ENCODE measurements around the gene TRPV6. TPM values are rescaled to one million over a fixed set of nuclear protein-coding genes. Genes with fewer than 3 reads are reported as not detected.

Gene TRPV6
- polyA plus RNA-seq, 3 donors, result 11.2 to 16.9 (median 14.1) TPM

DNA sequence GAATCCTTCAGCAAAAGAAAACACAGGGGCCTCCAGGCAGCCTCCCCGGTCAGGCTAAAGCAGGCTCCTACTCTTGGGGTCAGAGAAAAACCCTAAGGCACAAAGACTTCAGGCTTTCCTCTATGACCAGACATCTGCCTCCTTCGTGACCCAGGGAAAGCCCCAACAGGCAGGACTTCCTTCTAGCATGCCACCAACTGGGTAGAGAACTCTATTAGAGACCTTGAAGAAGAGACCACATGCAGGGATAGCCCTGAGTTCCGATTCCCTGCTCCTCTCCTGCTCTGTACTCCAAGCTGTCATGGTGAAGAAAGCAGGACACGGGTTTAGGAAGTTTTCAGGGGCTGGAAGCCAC, 1.3 kb downstream of the TRPV6 start:
- DNase-seq, result no peak

DNA sequence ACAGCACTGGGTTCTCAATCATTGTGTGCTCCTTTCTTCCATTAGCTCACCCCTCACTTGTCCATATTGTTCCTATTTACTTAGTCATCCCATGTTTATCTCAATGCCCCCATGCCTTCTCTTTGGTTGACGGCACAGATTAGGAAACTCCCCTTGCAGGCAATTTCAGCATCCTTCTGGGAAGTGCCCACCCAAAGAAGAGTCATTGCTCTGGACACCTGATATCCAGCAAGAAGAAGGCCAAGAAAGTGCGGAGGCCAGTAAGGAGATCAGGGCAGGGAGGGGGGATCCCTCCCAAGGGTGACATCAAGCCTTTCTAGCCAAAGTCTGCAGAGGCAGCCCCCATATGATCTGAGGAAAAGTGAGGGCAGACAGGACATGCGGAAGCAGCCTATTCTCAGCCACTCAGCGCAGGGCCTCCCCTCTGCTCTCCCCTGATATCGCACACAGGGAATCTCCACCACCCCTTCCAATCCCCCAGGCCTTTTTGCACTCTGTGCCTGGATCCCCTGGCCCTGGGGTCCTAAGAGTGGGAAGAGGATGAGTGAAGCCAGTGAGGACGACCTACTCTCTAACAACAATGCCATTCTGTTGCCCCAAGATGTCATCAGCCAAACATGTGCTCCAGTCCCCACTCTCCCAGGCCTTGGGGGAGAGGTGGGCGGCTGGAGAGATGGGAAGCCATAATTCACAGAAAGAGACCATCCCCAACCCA, 1.8 kb downstream of the TRPV6 start:
- no peak for DNase-seq

DNA sequence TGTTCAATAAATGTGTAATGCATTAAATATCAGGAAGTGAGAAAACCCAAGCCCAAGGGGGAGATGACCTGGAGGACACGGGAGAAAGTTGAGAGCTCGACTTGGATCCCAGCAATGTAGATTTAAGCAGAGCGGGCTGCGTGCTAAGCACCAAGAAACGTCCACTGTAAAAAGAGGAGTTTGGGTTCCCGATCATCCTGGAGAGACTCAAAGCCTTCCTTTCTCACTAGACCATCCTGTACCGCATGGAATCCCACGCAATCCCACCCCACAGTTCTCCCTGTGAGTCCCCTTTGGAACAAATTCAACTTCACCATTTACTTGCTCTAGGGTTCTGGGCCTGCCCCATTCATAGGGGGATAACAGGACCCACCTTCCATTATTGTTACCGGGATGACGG, 2.4 kb downstream of the TRPV6 start:
- DNase-seq, result no peak

DNA sequence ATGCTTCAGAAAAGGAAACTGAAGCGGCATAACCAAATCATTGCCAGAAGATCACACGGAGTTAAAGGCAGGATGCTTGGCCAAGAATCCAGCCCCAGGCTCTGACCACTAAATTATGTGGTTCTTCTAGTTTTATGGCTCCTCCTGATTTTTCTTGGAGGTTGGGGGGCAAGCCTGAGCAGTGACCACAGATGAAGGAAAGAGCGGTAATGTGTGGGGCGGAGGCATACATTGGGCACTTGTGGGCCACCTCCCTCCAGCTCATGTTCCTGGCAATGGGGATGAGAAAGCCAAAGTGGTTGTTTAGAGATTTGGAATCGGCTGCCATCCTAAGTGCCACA, 3.2 kb downstream of the TRPV6 start:
- no peak for DNase-seq

DNA sequence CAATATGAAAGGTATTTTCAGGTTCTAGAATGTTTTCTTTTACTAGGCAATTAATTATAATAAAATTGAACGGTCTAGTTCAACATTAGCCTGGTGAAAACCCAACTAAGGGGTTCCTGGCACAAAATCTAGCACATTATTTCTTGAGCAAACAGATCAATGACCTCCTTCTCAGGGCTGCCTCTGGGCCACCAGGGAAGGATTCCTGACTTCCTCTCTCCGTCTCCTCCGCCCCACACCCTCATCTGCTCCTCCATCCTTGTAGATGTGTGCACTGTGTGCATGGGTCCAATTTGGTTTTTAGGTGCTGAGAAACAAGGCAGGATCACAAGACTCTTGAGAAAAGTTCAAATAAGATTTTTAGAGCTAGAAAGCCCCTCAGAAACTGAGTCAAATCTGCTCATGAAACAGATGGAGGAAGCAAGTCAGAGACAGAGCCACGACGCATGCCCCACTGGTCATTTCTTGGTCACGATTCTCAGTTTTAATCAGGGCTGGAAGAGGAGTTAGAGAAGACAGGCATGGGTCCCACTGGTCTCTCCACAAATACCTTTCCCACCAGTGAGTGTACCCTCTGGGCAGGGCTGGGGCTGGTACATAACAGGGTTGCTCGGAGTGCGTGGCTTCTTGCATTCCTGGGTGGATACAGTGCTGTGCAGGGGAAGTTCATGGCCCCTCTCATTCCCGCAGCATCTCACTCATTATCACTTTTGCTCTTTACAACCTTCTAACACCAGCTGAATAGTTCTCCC, 3.8 kb downstream of the TRPV6 start:
- no peak for DNase-seq

DNA sequence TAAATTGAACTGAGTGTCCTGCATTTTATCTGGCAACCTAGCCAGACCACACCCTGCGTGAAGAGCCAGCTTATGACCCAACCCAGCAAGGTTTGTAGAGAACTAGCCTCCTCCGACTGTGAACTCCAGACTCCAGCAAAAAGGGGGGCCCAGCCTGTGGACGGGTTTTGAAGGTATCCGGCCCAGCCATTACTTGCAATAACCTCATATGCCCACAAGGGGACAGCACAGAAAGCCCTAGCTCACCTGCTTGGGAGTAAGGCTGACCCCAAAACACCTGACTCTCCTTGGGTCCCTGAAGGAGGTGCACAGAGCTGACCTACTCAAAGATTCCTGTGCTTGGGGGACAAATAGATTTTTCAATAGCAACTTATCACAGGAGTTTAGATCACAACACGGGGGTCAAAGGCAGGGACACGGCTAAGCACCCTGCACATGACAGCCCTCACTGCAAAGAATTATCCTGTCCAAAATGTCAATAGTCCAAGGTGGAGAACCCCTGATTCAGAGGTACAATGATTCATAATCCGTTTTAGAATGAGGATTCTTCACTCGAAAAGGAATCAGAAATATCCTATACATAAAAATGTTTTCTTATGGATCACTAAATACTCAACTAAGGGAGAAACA, 4.6 kb downstream of the TRPV6 start:
- DNase-seq, result no peak

DNA sequence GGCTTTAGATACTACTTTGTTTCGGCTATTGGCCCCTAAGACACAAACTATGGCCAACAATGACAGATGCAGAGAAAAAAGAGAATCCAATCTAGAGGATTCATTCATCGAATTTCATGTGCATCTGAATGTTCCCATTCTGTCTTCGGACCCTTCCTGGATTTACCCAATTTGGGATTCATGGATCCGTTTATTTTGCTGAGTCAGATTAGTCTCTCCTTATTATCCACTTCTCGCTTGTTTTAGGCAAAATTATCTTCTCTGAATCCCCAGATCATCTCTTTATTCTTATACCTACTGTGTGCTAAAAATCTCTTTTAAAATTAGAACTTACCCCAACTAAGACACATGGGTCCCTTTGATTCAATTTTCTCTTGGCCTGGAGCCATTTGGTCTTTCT, 6.5 kb downstream of the TRPV6 start:
- DNase-seq, result no peak

DNA sequence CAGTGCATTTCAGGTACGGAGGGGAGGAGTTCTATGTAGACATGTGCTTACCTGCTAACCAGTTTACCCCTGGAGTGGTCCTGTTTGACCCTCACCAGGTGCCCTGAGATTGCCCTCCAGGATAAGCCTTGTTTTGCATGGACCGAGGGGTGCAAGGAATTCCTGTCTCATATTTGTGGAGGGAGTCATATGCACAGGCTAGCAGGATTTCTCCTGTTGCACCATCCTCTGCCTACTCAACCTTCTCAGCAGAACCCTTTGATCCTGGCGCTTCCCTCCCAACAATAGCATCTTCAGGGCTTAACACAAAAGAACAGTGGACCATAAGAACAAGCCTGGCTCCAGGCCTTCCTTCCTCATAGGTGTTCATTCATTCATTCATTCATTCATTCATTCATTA, 7.2 kb downstream of the TRPV6 start:
- no peak for DNase-seq

DNA sequence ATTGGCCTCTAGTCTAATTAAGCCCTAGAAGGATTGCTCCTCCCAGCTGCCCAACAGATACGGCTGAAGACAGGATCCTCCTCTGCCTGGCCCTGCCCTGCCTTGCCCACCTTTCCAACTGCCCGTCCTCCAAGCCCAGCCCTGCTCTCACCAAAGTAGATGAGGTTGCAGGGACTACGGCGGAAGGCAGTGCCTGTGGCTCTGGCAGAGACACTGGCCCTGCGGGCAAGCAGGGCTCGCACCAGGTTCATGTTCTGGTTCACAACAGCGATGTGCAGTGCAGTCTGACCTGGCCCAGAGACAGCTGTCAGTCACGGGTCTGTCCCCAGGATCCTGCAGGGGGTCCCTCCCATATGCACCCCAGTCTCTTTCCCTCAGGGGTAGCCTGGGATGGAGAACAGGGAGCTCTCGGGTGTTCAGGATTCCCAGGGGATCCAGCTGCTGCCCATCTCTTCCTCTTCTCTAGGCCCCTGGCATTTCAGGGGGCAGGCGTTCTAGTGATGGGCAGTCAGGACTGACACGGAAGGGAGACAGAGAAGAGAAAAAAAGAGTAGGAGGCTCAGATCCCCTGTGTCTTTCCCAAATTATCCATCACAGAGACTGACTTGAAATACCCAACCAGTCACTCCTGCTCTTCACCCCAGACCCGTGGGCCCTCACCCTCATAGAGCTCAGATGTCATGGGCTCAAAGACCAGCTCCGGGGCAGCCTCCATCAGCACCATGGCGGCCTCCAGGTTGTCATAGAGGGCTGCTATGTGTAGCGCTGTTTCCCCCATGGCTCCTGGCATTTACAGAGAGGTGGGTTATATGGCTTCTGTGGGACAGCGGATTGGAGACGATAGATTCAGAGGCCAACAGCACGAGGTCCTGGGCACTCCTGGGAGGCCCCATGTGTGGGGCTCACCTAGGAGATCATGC, 8.3 kb downstream of the TRPV6 start:
- DNase-seq, result no peak

DNA sequence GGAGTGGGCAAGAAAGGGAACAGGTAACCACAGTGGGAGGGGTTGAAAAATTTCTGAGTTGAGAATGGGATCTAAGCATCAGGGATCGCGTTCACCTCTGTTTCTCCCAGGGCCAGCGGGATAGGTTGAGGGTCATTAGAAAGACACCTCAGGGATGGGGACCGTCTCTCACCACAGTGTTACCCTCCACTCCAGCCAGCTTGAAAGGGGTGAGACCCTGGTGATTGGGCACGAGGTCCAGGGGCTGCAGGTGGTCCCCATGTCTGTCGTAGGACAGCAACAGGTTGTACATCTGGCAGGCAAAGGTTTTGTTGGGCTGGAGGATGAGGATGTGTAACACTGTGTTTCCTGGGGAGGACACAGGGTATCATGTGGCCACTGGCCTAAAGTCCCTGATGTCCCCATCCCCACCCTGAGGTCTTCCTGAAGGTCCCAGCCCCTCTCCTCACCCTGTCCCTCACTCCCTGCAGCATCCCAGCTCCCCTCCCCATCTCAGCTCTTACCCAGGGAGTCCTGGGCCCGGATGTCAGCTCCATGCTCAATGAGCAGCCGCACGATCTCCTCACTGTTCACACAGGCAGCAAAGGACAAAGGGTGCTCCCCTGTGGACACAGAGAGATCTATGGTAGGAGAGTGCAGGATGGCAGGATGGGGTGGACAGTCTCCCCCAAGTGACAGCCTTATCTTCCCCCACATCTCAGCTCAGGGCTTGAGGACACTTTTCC, 9.1 kb downstream of the TRPV6 start:
- no peak for DNase-seq

DNA sequence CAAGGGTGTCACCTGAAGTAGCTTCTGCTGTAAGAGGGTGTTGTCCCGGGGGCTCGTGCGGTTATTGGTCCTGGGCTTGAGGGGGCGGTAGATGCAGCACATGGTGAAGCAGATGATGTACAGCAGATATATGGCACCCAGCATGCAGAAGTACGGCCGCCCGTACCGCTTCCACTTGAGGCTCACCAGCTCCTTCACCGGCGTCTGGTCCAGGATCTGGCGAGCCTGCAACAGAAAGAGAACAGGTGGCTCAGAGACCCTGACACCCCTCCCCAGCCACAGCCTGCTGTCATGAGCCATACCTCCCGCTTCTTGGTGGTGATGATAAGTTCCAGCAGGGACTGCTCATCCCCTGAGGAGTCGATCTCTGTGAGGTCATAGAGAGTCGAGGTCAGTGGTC, 10.1 kb downstream of the TRPV6 start:
- no peak for DNase-seq

DNA sequence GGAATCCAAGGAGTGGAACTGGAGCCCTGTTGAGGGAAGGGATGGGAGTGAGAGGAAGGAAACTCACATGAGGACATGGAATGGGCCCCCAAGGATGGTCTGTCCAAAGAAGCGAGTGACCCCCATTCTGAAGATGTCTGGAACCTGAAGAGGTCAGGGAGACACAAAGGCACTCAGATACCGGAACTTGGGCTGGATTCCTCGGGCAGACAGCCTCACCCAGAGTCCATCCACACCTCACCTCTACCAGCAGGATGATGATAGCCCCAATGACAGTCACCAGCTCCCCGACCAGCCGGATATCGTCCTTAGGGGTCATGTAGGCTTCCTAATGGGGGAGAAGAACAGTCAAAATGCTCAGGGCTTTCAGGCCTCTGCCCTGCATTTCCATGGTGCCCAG, 10.7 kb downstream of the TRPV6 start:
- DNase-seq, result no peak

DNA sequence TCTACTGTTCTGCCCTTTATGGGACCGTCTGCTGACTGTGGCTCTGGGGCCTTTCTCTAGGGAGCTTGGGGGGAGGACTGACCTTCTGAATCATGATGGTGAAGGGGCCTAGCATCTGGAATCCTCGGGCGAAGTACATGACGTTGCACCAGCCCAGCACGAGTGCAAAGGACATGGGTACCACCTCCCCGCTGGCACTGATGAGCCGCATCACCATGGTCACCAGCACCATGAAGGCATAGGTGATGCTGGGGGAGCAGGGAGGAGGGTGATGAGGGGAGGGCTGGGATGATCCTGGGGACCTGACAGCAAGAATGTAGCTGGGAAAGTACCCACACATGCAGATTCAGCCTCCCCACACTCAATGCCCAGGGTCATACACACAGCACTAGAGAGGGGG, 11.1 kb downstream of the TRPV6 start:
- DNase-seq, result no peak

DNA sequence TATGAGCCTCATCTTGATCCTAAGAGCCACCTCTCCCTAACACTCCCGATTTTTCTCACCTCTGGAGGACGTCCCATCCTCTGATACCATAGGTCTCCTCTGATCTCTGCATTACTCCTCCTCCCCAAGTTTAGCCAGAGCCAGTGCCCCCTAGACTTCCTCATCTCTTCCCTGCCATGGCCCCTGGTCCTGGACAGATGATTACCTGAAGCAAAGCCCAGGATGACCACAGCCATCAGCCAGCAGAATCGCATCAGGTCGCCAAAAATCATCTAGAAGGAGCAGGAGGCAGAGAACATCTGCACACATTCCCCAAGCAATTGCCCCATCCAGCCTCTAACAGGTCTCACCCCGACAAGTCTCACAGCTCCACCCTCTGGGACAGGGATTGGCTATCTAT, 11.7 kb downstream of the TRPV6 start:
- no peak for DNase-seq

DNA sequence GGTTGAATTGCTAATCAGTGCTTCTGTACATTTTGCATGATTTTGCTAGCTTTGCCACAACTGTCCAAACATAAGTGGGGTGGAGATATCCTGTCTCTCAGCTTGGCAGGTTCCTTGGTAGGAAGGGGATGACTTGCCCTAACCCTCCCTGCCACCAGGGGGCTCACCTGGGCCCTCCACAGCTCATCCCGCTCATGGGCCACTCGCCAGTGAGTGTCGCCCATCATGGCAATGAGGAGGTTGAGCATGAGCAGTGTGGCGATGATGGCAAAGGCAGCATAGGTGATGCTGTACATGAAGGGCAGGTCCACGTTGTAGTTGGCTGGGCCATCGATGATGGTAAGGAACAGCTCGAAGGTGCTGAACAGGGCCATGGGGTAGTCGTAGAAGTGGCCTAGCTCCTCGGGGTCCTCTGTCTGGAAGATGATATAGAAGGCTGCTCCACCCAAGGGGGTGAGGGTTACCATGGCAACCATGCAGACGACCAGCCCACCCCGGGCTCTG, 12.2 kb downstream of the TRPV6 start:
- DNase-seq, result no peak

DNA sequence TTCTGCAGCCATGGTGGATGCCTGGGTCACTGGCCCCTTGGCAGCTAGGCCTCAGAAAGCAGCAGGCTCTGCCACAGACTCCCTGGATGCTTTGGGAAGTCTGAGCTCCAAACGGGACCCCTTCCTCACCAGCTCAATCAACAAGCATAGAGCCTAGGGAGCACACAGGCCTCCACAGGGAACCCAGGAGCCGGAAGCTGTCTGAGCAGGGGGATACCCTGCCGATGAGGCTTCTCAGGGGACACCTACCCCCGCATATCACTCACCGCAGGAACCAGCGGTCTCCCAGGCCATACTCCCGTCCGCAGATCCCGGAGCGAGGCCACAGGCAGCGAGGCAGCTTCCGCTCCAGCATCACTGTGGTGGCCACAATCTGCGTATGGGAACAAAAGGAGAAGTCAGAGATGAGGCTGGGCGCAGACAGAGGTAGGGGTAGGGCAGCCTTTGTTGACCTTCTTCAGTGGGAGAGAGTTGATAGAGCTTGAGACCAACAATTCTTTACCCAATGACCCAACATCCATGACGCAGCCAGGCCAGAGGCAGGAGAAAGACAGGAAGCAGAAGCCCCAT, 13.4 kb downstream of the TRPV6 start:
- DNase-seq, result no peak

DNA sequence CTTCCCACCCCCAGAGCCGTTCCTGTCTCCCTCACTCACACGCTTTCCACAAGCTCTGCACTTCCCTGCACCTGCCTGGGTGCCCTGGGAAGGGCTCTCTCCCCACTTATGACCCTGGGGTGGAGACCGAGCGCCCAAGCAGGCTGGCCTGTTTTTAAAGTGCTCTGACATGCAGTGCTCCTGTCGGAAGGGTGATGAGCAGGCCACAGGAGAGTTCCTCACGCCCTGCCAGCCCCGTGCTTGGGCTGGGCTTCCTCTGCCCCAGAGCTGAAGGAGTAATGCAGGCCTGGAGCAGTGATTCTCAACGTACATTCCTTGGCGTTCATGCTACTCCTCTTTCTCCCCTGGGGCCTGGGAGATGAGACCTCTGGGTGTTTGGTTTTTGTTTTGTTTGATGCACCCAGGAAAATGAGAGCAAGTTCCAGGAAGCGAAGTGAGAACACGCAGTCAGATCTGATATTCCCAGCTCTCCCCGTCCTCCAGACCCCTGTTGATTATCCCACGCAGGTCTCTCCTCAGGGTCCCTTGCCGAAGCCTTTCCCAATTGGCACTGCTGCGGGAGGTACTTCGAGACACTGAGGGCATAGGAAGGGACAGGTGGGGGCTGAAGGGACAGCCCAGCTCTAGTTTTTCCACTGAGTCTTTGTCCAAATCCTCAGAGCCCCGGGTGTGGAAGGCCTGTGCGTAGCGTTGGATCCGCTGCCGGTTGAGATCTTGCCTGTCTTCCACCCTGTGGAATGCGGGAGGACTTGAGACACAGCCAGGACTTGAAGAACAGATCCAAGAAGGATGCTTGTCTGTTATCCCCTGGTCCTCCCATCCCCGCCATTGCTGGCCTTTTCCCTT, 14.1 kb downstream of the TRPV6 start:
- no peak for DNase-seq

DNA sequence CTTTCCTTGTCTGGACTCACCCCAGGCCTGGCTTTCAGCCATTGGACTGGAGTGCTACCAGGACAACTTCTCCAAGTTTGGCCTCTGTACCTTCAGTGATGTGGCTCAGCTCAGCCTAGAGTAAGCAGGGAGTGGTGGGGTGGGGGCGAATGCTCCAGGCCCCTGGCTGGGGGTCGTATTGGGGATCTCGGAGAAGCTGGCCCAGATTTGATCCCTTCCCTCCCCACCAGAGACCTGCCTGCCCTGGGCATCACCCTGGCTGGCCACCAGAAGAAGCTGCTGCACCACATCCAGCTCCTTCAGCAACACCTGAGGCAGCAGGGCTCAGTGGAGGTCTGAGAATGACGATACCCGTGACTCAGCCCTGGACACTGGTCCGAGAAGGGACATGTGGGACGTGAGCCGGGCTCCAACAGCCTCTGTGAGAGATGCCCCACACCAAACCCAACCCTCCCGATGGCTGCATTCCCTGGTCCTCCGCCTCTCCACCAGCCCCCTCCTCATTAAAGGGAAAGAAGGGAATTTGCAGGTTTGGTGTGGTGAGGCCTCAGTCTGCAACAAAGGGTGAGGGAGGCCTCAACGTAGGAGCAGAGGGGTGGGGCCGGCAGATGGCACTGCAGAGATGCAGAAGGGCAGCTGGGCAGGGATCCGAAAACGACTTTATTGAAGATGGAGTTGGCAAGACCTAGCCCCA, 14.8 kb downstream of the TRPV6 start:
- DNase-seq, result no peak

DNA sequence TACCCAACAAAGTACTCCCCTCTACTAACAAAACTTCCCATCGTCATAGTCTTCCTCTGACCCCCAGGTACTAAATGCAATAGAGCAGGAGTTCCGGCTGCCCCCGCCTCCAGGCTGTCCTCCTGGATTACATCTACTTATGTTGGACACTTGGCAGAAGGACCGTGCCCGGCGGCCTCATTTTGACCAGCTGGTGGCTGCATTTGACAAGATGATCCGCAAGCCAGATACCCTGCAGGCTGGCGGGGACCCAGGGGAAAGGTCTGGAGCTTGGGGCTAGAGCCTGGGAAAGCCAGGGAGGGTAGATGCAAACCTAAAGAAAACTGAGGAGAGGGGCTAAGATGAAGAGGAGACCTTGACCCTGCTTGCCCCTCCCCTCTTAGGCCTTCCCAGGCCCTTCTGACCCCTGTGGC, 15.4 kb downstream of the TRPV6 start:
- no peak for DNase-seq

DNA sequence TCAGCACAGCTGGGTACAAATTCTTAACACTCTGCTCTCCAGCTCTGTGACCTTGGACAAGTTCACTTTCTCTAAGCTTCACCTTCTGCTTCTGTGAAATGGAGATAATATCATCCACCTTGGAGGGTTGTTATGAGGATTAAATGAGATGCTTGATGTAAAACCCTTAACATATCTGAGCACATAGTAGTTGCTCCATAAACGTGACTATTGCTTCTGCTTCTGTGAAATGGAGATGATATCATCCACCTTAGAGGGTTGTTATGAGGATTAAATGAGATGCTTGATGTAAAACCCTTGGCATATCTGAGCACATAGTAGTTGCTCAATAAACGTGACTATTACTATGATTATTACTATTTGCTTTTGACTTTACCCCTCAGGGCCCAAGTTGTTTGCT, 16.1 kb downstream of the TRPV6 start:
- DNase-seq, result no peak
